CD4-positive, alpha-beta memory T cell (primary cell): Measurements from ENCODE around the gene CCS. TPM values are rescaled to one million over a fixed set of nuclear protein-coding genes. Genes with fewer than 3 reads are reported as not detected.

Source experiments
- CTCF ChIA-PET: fragments of 350-600 bp; sonication (Branson Sonifier 250); formaldehyde crosslinking; loops from one replicate; lab custom pipeline; 2021; ENCODE audit warnings: inconsistent platforms; ENCODE audit not compliant: partially characterized antibody; lab: Charles Lee
- POLR2A ChIA-PET: fragments of 350-600 bp; sonication (Branson Sonifier 250); formaldehyde crosslinking; loops from one replicate; lab custom pipeline; 2021; ENCODE audit not compliant: partially characterized antibody; lab: Charles Lee
- DNase-seq, 5 donors: peaks; one replicate each; pipeline versions ENCODE4 v3.0.0 to v3.0.0-alpha.2; 2020 to 2022; ENCODE audit warnings: mixed read lengths in 1 of 5
- H3K27ac ChIP-seq: one replicate; pipeline ENCODE4 v1.7.0; 2013; ENCODE audit warnings: low read depth, low read length
- H3K27me3 ChIP-seq: 2 replicates; pipeline ENCODE4 v1.7.0; 2013; ENCODE audit warnings: mild to moderate bottlenecking, low read length, moderate library complexity; ENCODE audit not compliant: insufficient read depth
- H3K36me3 ChIP-seq: 2 replicates; pipeline ENCODE4 v1.7.0; 2013; ENCODE audit warnings: mild to moderate bottlenecking, low read length, moderate library complexity; ENCODE audit not compliant: insufficient read depth
- H3K4me1 ChIP-seq: 2 replicates; pipeline ENCODE4 v1.7.0; 2013; ENCODE audit warnings: mild to moderate bottlenecking, low read length, moderate library complexity; ENCODE audit not compliant: insufficient read depth
- H3K4me3 ChIP-seq, 2 donors: one replicate each; pipeline ENCODE4 v1.7.0; 2013; ENCODE audit warnings: low read length in 2 of 2, mild to moderate bottlenecking in 1 of 2
- H3K9me3 ChIP-seq, 2 donors: one replicate each; pipeline ENCODE4 v1.7.0; 2013; ENCODE audit warnings: low read length in 2 of 2, control low read depth in 1 of 2; ENCODE audit not compliant: control insufficient read depth in 1 of 2
- H3K27ac Mint-ChIP-seq, 7 donors: one replicate each; pipeline ENCODE4 v1.8.0; 2020 to 2021; ENCODE audit warnings: mixed read lengths in 7 of 7, mild to moderate bottlenecking in 6 of 7, inconsistent platforms in 3 of 7, moderate library complexity in 3 of 7
- H3K27me3 Mint-ChIP-seq, 2 donors: one replicate each; pipeline ENCODE4 v1.8.0; 2020 to 2021; ENCODE audit warnings: mixed read lengths in 2 of 2
- H3K36me3 Mint-ChIP-seq, 2 donors: one replicate each; pipeline ENCODE4 v1.8.0; 2020 to 2021; ENCODE audit warnings: mixed read lengths in 2 of 2, inconsistent platforms in 1 of 2, mild to moderate bottlenecking in 1 of 2
- H3K4me1 Mint-ChIP-seq, 4 donors: one replicate each; pipeline ENCODE4 v1.8.0; 2020 to 2021; ENCODE audit warnings: mixed read lengths in 4 of 4, mild to moderate bottlenecking in 1 of 4
- H3K4me3 Mint-ChIP-seq, 8 donors: one replicate each; pipeline ENCODE4 v1.8.0; 2020 to 2021; ENCODE audit warnings: mixed read lengths in 8 of 8, mild to moderate bottlenecking in 7 of 8, moderate library complexity in 6 of 8, inconsistent platforms in 3 of 8
- H3K9me3 Mint-ChIP-seq, 8 donors: one replicate each; pipeline ENCODE4 v1.8.0; 2020 to 2021; ENCODE audit warnings: mixed read lengths in 8 of 8, mild to moderate bottlenecking in 5 of 8, inconsistent platforms in 3 of 8, moderate library complexity in 1 of 8
- intact Hi-C: fragments of 100-400 bp; cut with micrococcal nuclease; formaldehyde crosslinking; loops from one replicate; pipeline ENCODE4 v1.15.1; 2023
- polyA plus RNA-seq, 2 donors: library from polyadenylated mRNA; unstranded; fragments of 300-500 nt; fragmentation: Illumina TruSeq; gene quantifications; one replicate each; pipeline ENCODE4 v1.2.3, GENCODE V29; 2021
- total RNA-seq, 2 experiments: library from RNA; stranded (reverse); gene quantifications; one replicate each; pipeline ENCODE4 v1.2.3, GENCODE V29; 2021

Gene CCS
- total and polyA plus RNA-seq, 4 experiments from 2014 or later: 36.1 to 61.5 (median 49.8) TPM

DNA sequence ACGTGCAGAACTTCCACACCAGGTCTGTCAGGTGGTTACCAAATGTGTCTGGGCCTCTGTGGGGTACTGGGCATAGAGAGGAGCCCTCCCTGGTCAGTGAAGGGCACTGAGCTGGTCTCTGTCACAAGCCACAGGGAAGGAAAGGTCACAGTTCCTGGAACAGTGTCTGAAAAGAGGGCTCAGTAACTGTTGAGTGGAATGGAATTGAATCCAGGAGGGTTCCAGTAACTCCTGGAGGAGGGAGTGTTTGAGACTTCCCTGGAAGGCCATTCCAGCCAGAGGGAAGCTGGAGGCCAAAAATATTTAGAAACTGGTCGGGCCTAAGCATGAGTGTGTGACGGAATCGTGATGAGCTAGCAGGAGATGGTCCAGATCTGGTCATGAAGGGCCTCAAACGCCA, 38.4 kb upstream of the CCS start:
- Mint-ChIP-seq H3K36me3 (no peaks in the 10 kb centered on the region), H3K27ac (no peak overlapping the region), H3K4me1 (peaks cover 0 to 5% (median 2%) of the 10 kb centered on the region in 4 donors)

GRCh38 chr11:66555416-66555815, 37.6 kb upstream of the CCS start:
- Mint-ChIP-seq H3K4me1 (peaks cover 0 to 5% (median 2%) of the 10 kb centered on the region in 4 donors), H3K4me3 (no peak overlapping the region), H3K27me3 (peaks cover 8 to 9% of the 10 kb centered on the region in 2 donors), H3K36me3 (no peaks in the 10 kb centered on the region), H3K27ac (no peak overlapping the region), H3K9me3 (no peaks in the 10 kb centered on the region)
- intact Hi-C loops: no loop called here
- Histone ChIP-seq H3K27me3 (no peaks in the 10 kb centered on the region), H3K4me3 (no peak overlapping the region), H3K9me3 (no peaks in the 10 kb centered on the region), H3K36me3 (no peaks in the 10 kb centered on the region), H3K4me1 (peaks cover 4% of the 10 kb centered on the region), H3K27ac (no peak overlapping the region)
- ChIA-PET POLR2A (interaction anchor here (1.2 kb wide), 1 partner anchor 285 kb away, joined by 3 read pairs; no protein-coding TSS in a partner anchor), CTCF (no interaction called here)
- no peak for DNase-seq

More for the DNA sequence above, 38.4 kb upstream of the CCS start:
- no peak for DNase-seq
- Histone ChIP-seq H3K4me1 (peaks cover 4% of the 10 kb centered on the region), H3K4me3 (no peak overlapping the region), H3K27ac (no peak overlapping the region), H3K27me3 (no peaks in the 10 kb centered on the region), H3K36me3 (no peaks in the 10 kb centered on the region), H3K9me3 (no peaks in the 10 kb centered on the region)
- no peak overlapping the region for H3K4me3 Mint-ChIP-seq
- intact Hi-C loops: no loop called here
- no peaks in the 10 kb centered on the region for H3K9me3 Mint-ChIP-seq
- POLR2A ChIA-PET: interaction anchor here (0.9 to 1.2 kb wide), 2 partner anchors 8 to 286 kb away, joined by 3 read pairs; partner anchors contain the start of genes ACTN3 and ZDHHC24
- H3K27me3 Mint-ChIP-seq: peaks cover 8 to 9% of the 10 kb centered on the region in 2 donors
- CTCF ChIA-PET: no interaction called here

DNA sequence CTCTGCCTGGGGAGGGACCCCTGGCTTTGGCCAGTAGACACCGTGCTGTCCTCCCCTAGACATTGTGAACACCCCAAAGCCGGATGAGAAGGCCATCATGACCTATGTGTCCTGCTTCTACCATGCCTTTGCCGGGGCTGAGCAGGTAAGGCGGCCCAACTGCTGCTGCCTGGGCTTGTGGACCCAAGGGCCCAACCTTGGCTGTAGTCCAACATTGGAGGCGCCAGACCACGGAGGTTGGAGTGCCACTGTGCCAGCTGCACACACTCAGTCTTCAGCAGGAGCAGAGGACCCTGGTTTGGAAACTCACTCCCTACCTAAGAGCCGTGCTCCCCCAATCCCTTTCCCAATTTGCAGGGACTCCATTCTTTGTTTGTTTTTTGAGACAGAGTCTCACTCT, 36.9 kb upstream of the CCS start:
- Mint-ChIP-seq H3K27me3 (peaks cover 8 to 9% of the 10 kb centered on the region in 2 donors), H3K36me3 (no peaks in the 10 kb centered on the region), H3K9me3 (no peaks in the 10 kb centered on the region), H3K4me3 (no peak overlapping the region), H3K27ac (peak overlapping the region in 1 of 7 donors; percentile 75), H3K4me1 (peaks cover 0 to 5% (median 2%) of the 10 kb centered on the region in 4 donors)
- intact Hi-C loops: no loop called here
- no peak for DNase-seq
- no peak overlapping the region for H3K4me3 ChIP-seq
- no peaks in the 10 kb centered on the region for H3K27me3 ChIP-seq
- H3K9me3 ChIP-seq: no peaks in the 10 kb centered on the region
- no peaks in the 10 kb centered on the region for H3K36me3 ChIP-seq
- H3K27ac ChIP-seq: no peak overlapping the region
- CTCF ChIA-PET: no interaction called here
- peaks cover 4% of the 10 kb centered on the region for H3K4me1 ChIP-seq
- POLR2A ChIA-PET: no interaction called here

DNA sequence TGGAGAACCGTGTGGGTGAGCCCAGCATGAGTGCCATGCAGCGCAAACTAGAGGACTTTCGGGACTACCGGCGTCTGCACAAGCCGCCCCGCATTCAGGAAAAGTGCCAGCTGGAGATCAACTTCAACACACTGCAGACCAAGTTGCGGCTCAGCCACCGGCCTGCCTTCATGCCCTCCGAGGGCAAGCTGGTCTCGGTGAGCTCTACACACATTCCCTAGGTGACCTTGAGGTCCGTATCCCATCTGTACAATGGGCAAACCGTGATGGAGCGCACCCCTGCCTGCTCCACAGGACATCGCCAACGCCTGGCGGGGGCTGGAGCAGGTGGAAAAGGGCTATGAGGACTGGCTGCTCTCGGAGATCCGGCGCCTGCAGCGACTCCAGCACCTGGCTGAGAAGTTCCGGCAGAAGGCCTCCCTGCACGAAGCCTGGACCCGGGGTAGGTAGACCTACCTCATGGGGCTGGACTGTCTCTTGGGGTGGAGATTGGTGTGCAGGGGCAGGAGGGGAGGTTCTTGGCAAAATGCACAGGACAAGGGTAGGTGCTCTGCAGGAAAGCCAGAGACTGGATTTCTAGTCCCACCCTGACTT, 35.2 kb upstream of the CCS start:
- Histone ChIP-seq H3K27me3 (no peaks in the 10 kb centered on the region), H3K36me3 (no peaks in the 10 kb centered on the region), H3K9me3 (no peaks in the 10 kb centered on the region), H3K4me1 (peaks cover 4% of the 10 kb centered on the region), H3K4me3 (no peak overlapping the region), H3K27ac (no peak overlapping the region)
- no peak for DNase-seq
- Mint-ChIP-seq H3K36me3 (no peaks in the 10 kb centered on the region), H3K27ac (no peak overlapping the region), H3K9me3 (no peaks in the 10 kb centered on the region), H3K4me1 (peaks cover 0 to 5% (median 2%) of the 10 kb centered on the region in 4 donors), H3K4me3 (no peak overlapping the region), H3K27me3 (peaks cover 8 to 9% of the 10 kb centered on the region in 2 donors)
- ChIA-PET POLR2A (no interaction called here), CTCF (no interaction called here)
- intact Hi-C loops: no loop called here

- H3K36me3 Mint-ChIP-seq: no peaks in the 10 kb centered on the region
These were observed 33.7 kb upstream of the CCS start for GRCh38 chr11:66559142-66559865.

GRCh38 chr11:66559866-66560676, 32.9 kb upstream of the CCS start:
- H3K9me3 ChIP-seq: no peaks in the 10 kb centered on the region
- ChIA-PET CTCF (no interaction called here), POLR2A (interaction anchor here (0.9 to 1.7 kb wide), 3 partner anchors 9 to 49 kb away, joined by 3 to 7 read pairs (median 3); partner anchors contain the start of genes ACTN3, BBS1, CTSF and ZDHHC24)
- Mint-ChIP-seq H3K4me1 (peaks cover 0 to 5% (median 2%) of the 10 kb centered on the region in 4 donors), H3K27ac (no peak overlapping the region), H3K9me3 (no peaks in the 10 kb centered on the region), H3K4me3 (no peak overlapping the region), H3K36me3 (no peaks in the 10 kb centered on the region), H3K27me3 (peaks cover 8 to 9% of the 10 kb centered on the region in 2 donors)
- no peak overlapping the region for H3K27ac ChIP-seq
- H3K36me3 ChIP-seq: no peaks in the 10 kb centered on the region
- H3K4me3 ChIP-seq: no peak overlapping the region
- no peaks in the 10 kb centered on the region for H3K27me3 ChIP-seq
- intact Hi-C loops: no loop called here
- DNase-seq: no peak
- peaks cover 4% of the 10 kb centered on the region for H3K4me1 ChIP-seq

More at GRCh38 chr11:66559142-66559865, 33.7 kb upstream of the CCS start:
- no peak overlapping the region for H3K4me3 ChIP-seq
- DNase-seq: peak in 2 of 5 donors; percentile 11 to 33
- Mint-ChIP-seq H3K4me3 (peak overlapping the region in 1 of 8 donors; percentile 53), H3K27ac (peak overlapping the region in 1 of 7 donors; percentile 9), H3K27me3 (peaks cover 8 to 9% of the 10 kb centered on the region in 2 donors), H3K9me3 (no peaks in the 10 kb centered on the region), H3K4me1 (peaks cover 0 to 5% (median 2%) of the 10 kb centered on the region in 4 donors)
- CTCF ChIA-PET: interaction anchor here (0.9 kb wide), 1 partner anchor 9 kb away, joined by 3 read pairs; the partner anchor contains the start of gene CTSF
- peaks cover 4% of the 10 kb centered on the region for H3K4me1 ChIP-seq
- POLR2A ChIA-PET: interaction anchor here (0.9 to 1.7 kb wide), 3 partner anchors 9 to 49 kb away, joined by 3 to 7 read pairs (median 3); partner anchors contain the start of genes ACTN3, BBS1, CTSF and ZDHHC24
- H3K9me3 ChIP-seq: no peaks in the 10 kb centered on the region
- intact Hi-C loops: no loop called here
- H3K27ac ChIP-seq: no peak overlapping the region
- no peaks in the 10 kb centered on the region for H3K36me3 ChIP-seq
- no peaks in the 10 kb centered on the region for H3K27me3 ChIP-seq
